ENCODE data around the gene STK11. TPM values are rescaled to one million over a fixed set of nuclear protein-coding genes. Genes with fewer than 3 reads are reported as not detected.
"Not testable (repeated sequence)": the region's sequence is repeated elsewhere in the genome, so short reads cannot be mapped to it uniquely, and the experiment has no call there.

STK11 gene
- total RNA-seq, 2 experiments from 2014 or later = 54.7 to 55.8 TPM

DNA sequence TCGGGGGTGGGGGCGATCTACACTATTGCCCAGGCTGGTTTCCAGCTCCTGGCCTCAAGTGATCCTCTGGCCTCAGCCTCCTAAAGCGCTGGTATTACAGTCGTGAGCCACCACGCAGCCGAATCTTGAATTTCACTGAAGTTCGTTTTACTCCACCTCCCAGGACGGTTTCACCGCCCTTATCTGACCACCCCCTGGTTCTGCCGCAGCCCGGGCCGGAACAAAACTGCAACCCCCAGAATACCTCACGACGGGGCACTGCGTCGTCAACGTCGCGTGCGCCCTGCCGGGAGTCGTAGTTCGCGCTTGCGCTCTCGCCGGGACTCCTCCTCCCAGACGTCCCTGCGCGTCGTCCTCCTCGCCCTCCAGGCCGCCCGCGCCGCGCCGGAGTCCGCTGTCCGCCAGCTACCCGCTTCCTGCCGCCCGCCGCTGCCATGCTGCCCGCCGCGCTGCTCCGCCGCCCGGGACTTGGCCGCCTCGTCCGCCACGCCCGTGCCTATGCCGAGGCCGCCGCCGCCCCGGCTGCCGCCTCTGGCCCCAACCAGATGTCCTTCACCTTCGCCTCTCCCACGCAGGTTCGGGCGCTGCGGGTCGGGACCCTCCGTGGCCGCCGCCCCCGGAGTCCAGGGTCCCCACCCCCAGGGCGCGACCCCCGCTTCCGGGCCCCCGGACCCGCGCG, 36.0 kb downstream of the STK11 start, which contains the start of gene ATP5F1D:
TSS of gene ATP5F1D (plus strand) at position 335 of the 679 bp plus-strand sequence. CDS start at position 435, 100 bp downstream.
- Mint-ChIP-seq H3K36me3 (peaks cover 2% of the 10 kb centered on the region), H3K4me3 (peak within 1 kb of the TSS; percentile 90), H3K9me3 (no peaks in the 10 kb centered on the region), H3K27ac (peak within 1 kb of the TSS; percentile 90), H3K4me1 (peaks cover 28% of the 10 kb centered on the region), H3K27me3 (peaks cover 6% of the 10 kb centered on the region)
- peak; percentile 95 for DNase-seq

DNA sequence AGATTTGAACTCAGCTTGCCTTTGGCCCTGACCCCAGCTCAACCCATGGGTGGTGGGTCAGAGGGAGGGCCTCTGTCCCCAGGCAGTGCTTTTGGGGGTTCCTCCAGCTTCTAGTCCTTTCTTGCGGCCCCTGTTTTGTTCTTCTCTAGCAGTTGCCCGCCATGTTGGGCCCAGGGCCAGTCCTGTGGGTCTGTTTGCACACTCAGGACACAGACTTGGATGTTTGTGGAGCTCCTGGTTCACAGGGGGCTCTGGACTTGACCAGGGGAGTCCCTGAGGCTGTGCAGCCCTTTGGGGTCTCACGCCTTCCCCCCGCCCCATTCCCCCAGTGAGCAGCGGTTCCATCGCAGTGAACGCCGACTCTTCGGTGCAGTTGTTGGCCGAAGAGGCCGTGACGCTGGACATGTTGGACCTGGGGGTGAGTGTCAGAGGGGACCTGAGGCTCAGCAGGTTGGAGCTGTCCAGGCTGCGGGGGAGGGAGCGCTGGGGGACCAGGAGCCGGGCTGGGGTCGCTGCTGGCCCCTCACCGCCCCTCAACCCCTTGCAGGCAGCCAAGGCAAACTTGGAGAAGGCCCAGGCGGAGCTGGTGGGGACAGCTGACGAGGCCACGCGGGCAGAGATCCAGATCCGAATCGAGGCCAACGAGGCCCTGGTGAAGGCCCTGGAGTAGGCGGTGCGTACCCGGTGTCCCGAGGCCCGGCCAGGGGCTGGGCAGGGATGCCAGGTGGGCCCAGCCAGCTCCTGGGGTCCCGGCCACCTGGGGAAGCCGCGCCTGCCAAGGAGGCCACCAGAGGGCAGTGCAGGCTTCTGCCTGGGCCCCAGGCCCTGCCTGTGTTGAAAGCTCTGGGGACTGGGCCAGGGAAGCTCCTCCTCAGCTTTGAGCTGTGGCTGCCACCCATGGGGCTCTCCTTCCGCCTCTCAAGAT, 38.5 kb downstream of the STK11 start:
- Mint-ChIP-seq H3K9me3 (no peaks in the 10 kb centered on the region), H3K4me3 (peak overlapping the region; percentile 75), H3K36me3 (peaks cover 2% of the 10 kb centered on the region), H3K27ac (peak overlapping the region; percentile 78), H3K27me3 (no peaks in the 10 kb centered on the region), H3K4me1 (peaks cover 20% of the 10 kb centered on the region)
- DNase-seq = peak; percentile 89

DNA sequence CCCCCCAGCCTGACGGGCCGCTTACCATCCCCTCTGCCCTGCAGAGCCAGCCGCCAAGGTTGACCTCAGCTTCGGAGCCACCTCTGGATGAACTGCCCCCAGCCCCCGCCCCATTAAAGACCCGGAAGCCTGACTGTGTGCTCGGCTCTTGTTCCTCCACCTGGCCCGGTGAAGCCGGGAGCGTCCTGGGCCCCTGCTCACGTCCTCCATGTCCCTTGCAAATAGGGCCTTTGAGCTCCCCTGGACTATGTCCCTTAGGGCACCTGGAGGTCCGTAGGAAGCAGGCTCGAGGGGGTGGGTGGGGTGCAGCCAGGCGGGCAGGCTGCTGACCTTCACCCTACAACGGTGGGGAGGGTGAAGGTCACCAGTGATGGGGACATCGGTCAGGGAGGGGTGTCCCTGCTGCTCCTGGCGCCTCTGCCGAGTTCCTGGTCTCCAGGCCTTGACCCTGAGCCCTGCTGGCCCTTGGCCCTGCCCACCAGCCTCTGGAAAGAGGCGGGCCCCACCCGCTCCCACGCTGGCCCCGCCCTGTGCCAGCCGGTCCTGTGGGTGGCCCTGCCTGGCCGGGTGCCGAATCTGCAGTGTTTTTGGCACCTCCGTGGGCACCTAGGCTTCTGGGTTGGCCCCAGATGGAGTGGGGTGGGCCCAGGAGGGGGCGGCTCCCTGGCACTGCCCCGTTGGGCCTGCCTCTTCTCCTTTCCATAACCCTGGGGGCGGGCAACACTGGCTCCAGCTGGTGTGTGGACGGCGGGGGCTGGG, 39.3 kb downstream of the STK11 start:
- H3K9me3 Mint-ChIP-seq = no peaks in the 10 kb centered on the region
- peaks cover 16% of the 10 kb centered on the region for H3K4me1 Mint-ChIP-seq

DNA sequence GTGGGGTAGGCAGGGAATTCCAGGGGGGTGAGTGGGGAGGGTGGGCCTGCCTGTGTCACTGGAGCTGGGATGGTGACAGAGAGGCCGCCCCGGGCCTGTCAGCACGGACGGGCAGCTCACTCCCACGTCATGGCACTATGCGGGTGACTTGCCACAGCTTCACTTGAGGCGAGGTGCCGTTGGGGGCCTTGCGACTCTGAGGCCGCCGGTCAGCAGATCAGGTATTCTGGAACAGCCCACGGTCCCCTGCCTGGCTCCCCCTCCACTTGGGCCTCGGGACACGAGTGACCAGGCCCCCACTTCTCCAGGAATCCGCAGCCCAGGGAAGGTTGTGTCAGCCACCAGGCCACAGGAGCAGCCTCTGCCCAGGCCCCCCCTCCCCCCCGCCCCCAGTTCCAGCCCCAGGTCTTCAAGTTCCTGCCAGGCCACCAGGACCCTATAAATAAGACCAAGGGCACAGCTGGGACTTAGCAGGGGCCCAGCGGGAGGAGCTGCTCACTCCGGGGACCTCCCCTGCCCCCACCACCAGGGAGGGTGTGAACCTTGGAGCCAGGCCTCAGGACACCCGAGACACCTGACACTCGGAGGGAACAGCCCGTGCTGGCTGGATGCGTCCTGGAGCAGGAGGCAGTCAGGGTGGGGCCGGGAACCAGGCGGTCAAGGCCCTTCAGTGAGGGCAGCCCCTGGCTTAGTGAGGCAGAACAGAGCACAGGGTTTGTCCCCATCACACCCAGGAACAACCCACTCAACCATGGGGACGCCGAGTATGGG, 40.1 kb downstream of the STK11 start:
- no peaks in the 10 kb centered on the region for H3K27me3 Mint-ChIP-seq
- H3K4me3 Mint-ChIP-seq = no peak overlapping the region
- H3K4me1 Mint-ChIP-seq = peaks cover 16% of the 10 kb centered on the region
- H3K36me3 Mint-ChIP-seq = peaks cover 2% of the 10 kb centered on the region
- H3K27ac Mint-ChIP-seq = no peak overlapping the region
- DNase-seq = no peak
- no peaks in the 10 kb centered on the region for H3K9me3 Mint-ChIP-seq

More for the DNA sequence above, 39.3 kb downstream of the STK11 start:
- no peak for DNase-seq
- Mint-ChIP-seq H3K36me3 (peaks cover 2% of the 10 kb centered on the region), H3K4me3 (peak overlapping the region; percentile 75), H3K27me3 (no peaks in the 10 kb centered on the region), H3K27ac (peak overlapping the region; percentile 78)

DNA sequence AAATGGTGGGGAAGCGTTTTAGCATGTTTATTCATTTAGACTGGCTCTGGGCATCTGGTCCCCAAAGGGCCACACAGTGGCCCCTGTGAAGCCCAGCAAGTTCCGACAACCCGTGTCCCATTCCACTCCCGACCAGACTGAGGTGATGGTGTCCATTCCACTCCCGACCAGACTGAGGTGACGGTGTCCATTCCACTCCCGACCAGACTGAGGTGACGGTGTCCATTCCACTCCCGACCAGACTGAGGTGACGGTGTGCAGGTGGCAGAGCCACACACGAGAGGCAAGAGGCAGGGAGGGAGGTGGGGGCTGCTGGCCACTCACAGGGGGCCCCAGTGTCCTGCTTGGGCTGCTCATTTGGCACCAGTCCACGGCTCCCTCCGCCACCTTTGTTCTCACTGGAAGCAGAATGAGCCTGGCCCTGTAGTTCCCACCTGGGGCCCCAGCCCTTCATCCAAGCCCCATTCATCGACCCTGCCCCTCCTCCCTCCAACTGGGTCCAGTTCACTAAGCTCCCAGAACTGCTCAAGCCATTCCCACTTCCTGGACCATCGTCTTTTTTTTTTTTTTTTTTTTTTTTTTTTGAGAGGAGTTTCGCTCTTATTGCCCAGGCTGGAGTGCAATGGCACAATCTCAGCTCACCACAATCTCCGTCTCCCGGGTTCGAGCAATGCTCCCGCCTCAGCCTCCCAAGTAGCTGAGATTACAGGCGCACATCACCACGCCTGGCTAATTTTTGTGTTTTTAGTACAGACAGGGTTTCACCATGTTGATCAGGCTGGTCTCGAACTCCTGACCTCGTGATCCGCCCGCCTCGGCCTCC, 40.9 kb downstream of the STK11 start:
- H3K4me1 Mint-ChIP-seq, H3K36me3 Mint-ChIP-seq, H3K4me3 Mint-ChIP-seq, H3K9me3 Mint-ChIP-seq, H3K27ac Mint-ChIP-seq, DNase-seq, H3K27me3 Mint-ChIP-seq: not testable (repeated sequence)

DNA sequence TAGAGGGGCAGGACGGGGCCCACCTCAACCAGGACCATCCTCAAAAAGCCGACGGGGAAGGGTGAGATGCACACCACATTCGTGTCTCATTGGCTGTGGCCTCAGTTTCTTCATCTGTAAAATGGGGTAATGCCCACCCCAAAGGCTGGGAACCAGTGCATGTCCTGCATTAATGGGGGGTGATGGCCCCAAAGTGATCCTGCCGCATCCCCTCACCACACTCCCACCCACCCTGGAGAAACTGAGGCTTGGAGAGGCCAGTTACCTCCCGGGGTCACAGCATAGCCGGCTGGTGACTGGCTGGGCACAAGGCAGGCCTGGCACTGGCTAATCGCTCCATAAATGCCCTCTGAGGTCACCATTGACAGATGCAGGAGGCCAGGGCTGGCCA, 42.2 kb downstream of the STK11 start:
- Mint-ChIP-seq H3K4me3 (no peak overlapping the region), H3K9me3 (no peaks in the 10 kb centered on the region), H3K36me3 (peaks cover 8% of the 10 kb centered on the region), H3K4me1 (peaks cover 10% of the 10 kb centered on the region), H3K27me3 (no peaks in the 10 kb centered on the region), H3K27ac (no peak overlapping the region)
- DNase-seq = no peak

DNA sequence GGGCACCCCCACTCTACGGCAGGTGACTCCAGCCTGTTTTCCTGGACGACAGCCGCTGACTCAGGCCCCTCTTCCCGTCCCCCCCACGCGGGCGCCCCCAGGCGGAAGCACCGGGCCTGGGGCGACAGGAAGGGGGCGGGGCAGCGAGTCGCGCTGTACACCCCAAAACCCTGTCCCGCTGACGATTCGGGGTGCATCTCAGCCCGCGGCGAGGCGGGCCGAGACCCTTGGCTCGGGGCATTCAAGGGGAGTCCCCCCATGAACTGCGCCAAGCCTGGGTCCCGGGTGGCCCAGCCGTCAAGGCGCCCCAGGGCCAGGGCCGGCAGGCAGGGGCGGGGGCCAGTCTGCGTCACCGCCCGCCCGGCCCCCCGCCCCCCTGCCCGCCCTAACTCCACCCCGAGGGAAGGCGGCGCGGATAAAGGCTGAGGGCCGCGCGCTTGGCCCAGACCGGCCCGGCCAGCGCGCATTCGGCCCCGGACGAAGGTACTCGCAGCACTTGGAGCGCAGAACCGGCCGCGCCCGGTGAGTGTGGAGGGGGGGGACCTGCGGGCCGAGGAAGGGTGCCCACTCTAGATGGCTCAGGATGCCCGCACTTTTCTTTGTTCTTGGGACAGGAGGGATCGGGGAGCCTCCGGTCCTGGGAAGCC, 42.7 kb downstream of the STK11 start, which contains the start of gene MIDN:
TSS of gene MIDN (plus strand) at position 445 of the 647 bp plus-strand sequence. CDS start 1,714 bp downstream, outside the sequence.
- DNase-seq = peak; percentile 79
- no peaks in the 10 kb centered on the region for H3K27me3 Mint-ChIP-seq
- H3K4me3 Mint-ChIP-seq = peak within 1 kb of the TSS; percentile 81
- peaks cover 6% of the 10 kb centered on the region for H3K4me1 Mint-ChIP-seq
- H3K9me3 Mint-ChIP-seq = no peaks in the 10 kb centered on the region
- peaks cover 9% of the 10 kb centered on the region for H3K36me3 Mint-ChIP-seq
- peak within 1 kb of the TSS; percentile 80 for H3K27ac Mint-ChIP-seq

DNA sequence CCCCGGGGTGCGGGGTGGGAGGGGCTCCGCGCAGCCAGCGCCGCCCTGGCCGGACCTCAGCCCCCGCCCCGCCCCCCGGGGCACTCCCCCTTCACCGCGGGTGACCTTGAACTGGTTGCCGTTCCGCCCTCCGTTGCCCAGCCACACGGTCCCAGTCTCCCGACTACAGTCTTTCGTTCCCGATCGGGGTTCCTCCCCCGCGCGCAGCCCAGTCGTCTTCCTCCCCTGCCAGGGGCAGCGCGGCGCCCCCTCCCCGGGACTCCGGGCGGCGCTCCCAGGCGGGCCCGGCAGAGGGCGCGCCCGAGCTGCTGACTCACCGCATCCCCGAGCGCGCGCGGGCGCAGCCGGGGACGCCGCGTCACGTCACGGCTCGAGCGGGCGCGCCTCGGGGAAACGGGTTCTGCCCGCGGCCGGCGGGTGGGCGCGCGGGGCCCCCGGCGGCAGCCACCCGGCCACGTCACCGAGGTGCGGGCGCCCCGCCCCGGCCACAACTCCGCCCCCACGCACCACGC, 43.3 kb downstream of the STK11 start:
- Mint-ChIP-seq H3K27ac (peak overlapping the region; percentile 80), H3K27me3 (no peaks in the 10 kb centered on the region), H3K4me1 (peaks cover 7% of the 10 kb centered on the region), H3K4me3 (peak overlapping the region; percentile 81), H3K36me3 (peaks cover 13% of the 10 kb centered on the region), H3K9me3 (no peaks in the 10 kb centered on the region)
- peak; percentile 87 for DNase-seq

DNA sequence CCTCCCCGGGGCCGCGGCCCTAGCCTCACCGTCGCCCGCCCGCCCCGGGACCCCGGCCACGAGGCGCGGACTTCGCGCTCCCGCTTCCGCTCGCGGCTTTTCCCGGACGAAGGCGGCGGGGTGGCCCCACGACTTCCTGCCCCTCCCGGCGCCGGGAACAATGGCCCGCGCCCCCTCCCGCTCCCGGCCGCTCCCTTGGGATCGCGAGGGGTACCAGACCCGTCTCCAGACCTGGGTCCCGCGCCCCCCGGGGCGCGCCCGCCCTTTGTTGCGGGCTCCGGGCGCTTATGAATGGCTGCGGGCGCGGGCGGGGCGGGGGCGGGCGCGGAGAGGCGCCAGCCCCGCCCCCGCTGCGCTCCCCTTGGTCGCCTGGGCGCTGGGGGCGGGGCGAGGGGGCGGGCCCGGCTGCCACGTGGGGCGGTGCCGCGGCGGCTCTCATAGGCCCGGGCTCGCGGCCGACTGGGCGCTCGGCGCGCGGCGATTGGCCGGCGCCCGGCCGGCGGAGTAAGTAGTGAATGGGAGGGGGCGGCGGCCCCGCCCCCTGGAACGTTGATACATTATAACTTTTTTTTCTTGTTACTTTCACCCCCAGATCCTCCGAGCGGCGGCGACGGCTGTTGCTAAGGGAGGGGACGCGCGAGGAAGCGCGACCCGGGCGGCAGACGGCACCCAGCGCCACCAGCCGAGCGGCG, 43.9 kb downstream of the STK11 start:
- H3K27ac Mint-ChIP-seq = peak overlapping the region; percentile 67
- peaks cover 7% of the 10 kb centered on the region for H3K4me1 Mint-ChIP-seq
- H3K36me3 Mint-ChIP-seq = peaks cover 13% of the 10 kb centered on the region
- peak overlapping the region; percentile 77 for H3K4me3 Mint-ChIP-seq
- DNase-seq = peak; percentile 95
- H3K9me3 Mint-ChIP-seq = no peaks in the 10 kb centered on the region
- no peaks in the 10 kb centered on the region for H3K27me3 Mint-ChIP-seq

DNA sequence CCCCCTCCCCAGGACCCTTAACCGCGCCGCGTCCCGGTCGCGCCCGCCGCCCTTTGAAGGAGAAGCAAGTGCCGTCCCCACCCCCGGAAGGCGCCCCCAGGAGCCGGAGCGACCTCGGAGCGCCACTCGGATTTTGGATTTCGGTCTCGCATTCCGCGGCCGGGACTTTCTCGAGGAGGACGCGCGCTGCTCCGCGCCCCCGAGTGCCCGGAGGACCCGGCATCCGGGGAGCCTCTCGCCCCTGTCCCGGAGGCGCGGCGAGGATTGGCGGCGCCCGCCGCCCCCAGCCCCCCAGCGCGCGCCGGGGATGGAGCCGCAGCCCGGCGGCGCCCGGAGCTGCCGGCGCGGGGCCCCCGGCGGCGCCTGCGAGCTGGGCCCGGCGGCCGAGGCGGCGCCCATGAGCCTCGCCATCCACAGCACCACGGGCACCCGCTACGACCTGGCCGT, 44.4 kb downstream of the STK11 start:
- H3K9me3 Mint-ChIP-seq = no peaks in the 10 kb centered on the region
- DNase-seq = no peak
- peak overlapping the region; percentile 67 for H3K27ac Mint-ChIP-seq
- H3K27me3 Mint-ChIP-seq = no peaks in the 10 kb centered on the region
- H3K4me1 Mint-ChIP-seq = peaks cover 9% of the 10 kb centered on the region
- H3K4me3 Mint-ChIP-seq = peak overlapping the region; percentile 77
- peaks cover 16% of the 10 kb centered on the region for H3K36me3 Mint-ChIP-seq

DNA sequence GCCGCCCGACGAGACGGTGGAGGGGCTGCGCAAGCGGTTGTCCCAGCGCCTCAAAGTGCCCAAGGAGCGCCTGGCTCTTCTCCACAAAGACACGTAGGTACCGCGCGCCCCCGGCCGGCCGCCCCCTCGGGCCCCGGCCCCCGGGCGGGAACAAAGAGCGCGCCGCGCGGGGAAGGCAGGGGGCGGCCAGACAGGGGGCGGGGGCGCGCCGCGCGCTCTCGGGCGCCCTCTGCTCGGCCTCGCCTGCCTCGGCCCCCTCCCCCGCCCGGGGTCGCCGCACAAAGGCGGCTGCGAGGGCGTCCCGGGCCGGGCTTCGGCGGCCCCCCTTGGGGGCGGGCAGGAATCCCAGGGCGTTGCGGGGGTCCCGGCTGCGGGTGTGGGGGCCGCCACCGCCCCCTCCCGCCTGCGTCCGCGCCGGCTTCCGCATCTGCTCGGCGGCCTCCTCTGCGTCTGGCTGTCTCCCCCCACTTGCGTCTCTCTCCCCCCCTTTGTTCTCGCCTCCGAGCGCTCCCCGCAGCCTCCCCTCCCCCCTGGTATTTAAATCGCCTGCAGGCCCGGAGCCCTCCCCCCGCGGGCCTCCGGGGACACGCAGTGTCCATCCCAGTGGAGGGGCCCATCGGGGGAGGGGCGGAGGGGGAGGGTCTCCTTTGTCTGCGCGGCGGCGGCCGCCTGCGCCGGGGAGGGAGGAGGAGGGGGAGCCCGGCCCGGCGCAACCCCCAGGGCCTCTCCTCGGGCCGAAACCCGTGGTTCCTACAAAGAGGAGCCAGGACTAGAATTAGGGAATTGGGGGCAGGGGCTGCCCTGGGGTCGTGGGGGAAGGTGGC, 45.1 kb downstream of the STK11 start:
- DNase-seq = peak; percentile 57
- Mint-ChIP-seq H3K27ac (peak overlapping the region; percentile 93), H3K27me3 (no peaks in the 10 kb centered on the region)

More for the DNA sequence above, 45.1 kb downstream of the STK11 start:
- H3K9me3 Mint-ChIP-seq = no peaks in the 10 kb centered on the region
- peaks cover 9% of the 10 kb centered on the region for H3K4me1 Mint-ChIP-seq
- H3K36me3 Mint-ChIP-seq = peaks cover 17% of the 10 kb centered on the region
- H3K4me3 Mint-ChIP-seq = peak overlapping the region; percentile 92
